ENCODE data around the gene TEN1. TPM values are rescaled to one million over a fixed set of nuclear protein-coding genes. Genes with fewer than 3 reads are reported as not detected.

The TEN1 gene
- total and polyA plus RNA-seq, 2 of the 4 experiments (the other 2 are of a cell fraction) = 14.7 to 17.9 TPM

- Histone ChIP-seq H2BK120ac (ENCODE audit: low read depth, low read length) (no peak overlapping the region), H4K5ac (ENCODE audit: low read depth, low read length) (no peak overlapping the region), H3K4ac (ENCODE audit: low read depth, low read length) (peak overlapping the region; percentile 46; the same call in 1 of the 2 replicates), H2AK9ac (replicated peaks; ENCODE audit: low read depth, low read length, poor library complexity) (no peak overlapping the region), H4K8ac (ENCODE audit: low read depth in 2 of 2, low read length in 2 of 2) (peak overlapping the region in 1 of 2 experiments; percentile 58; a peak in 1 of 4 replicates), H2BK5ac (ENCODE audit: low read depth, low read length, poor library complexity, severe bottlenecking) (no peak overlapping the region), H2AK5ac (ENCODE audit: low read depth, low read length) (peak overlapping the region; percentile 43; the same call in 1 of the 2 replicates), H3K27ac (ENCODE audit: insufficient read depth, low read length) (no peak overlapping the region), H3K56ac (ENCODE audit: extremely low read depth, insufficient read depth, low read length) (no peak overlapping the region), H2BK15ac (ENCODE audit: low read depth, low read length) (no peak overlapping the region), H3K9me3 (ENCODE audit: control insufficient read depth, insufficient read depth, low read length) (no peaks in the 10 kb centered on the region), H3K23ac (ENCODE audit: low read depth, low read length) (no peak overlapping the region), H3K36me3 (ENCODE audit: control insufficient read depth, insufficient read depth, low read length) (peaks cover 6% of the 10 kb centered on the region; the same call in 1 of the 2 replicates), H3K9me1 (ENCODE audit: insufficient read depth, low read length) (peaks cover 22% of the 10 kb centered on the region), H3K4me1 (ENCODE audit: control insufficient read depth, insufficient read depth, low read length) (peaks cover 5% of the 10 kb centered on the region; the same call in 1 of the 2 replicates), H3K79me1 (ENCODE audit: low read depth in 1 of 2, low read length in 2 of 2) (peaks cover 23 to 54% of the 10 kb centered on the region in 2 experiments), H3K27me3 (ENCODE audit: control insufficient read depth, insufficient read depth, low read length) (no peaks in the 10 kb centered on the region), H4K20me1 (ENCODE audit: insufficient read depth, low read length) (no peaks in the 10 kb centered on the region), H3K14ac (replicated peaks; ENCODE audit: low read depth, low read length) (peak overlapping the region; percentile 54; the same call in 1 of the 2 replicates), H3K4me2 (ENCODE audit: low read depth, low read length) (no peak overlapping the region), H2AFZ (replicated peaks; ENCODE audit: low read length, poor library complexity) (peak overlapping the region; percentile 32), H4K91ac (ENCODE audit: insufficient read depth, low read depth, low read length) (peak overlapping the region; percentile 46), H2BK20ac (ENCODE audit: low read depth, low read length) (no peak overlapping the region), H3K18ac (ENCODE audit: low read depth, low read length) (no peak overlapping the region), H3K4me3 (ENCODE audit: insufficient read depth, low read depth, low read length) (no peak overlapping the region), H3K9ac (ENCODE audit: low read depth, low read length) (no peak overlapping the region)
- ChIA-PET POLR2A (ENCODE audit: unreplicated experiment) (no interaction called here), CTCF (interaction anchor here (0.6 kb wide), 1 partner anchor 533 kb away, joined by 4 read pairs; no protein-coding TSS in a partner anchor)
- no peak for DNase-seq
- in situ Hi-C loops (cut with MboI; ENCODE audit: low sequenced_read_pairs) = no loop called here
- dilution Hi-C loops (cut with HindIII; ENCODE audit: low sequenced_read_pairs, unreplicated experiment) = no loop called here
- intact Hi-C loops (cut with micrococcal nuclease) = no loop called here
- ATAC-seq (ENCODE audit: low read depth) = no peak
- TF ChIP-seq ELK1 (IDR thresholded peaks at IDR 0.05; ENCODE audit: borderline replicate concordance, low read depth, low read length) (no peak), MAFK (IDR thresholded peaks at IDR 0.05; ENCODE audit: low read depth, low read length) (no peak), SMC3 (IDR thresholded peaks at IDR 0.05; ENCODE audit: low read depth, low read length) (no peak), BHLHE40 (IDR thresholded peaks at IDR 0.05; ENCODE audit: low read depth, low read length) (no peak), FOS (IDR thresholded peaks at IDR 0.05; ENCODE audit: low read depth, low read length) (no peak), RCOR1 (IDR thresholded peaks at IDR 0.05; ENCODE audit: insufficient replicate concordance, low read length) (no peak)
- WGBS, 2 experiments (ENCODE audit: extremely low coverage in 2 of 2, insufficient read length in 1 of 2) = 0% methylated on average over 1 of the region's 6 CpGs; no CpG with 5 or more reads in 1 of the 2 experiments
- BruUV-seq (replicated peaks) = no TSS peak
These were observed 4.6 kb downstream of the TEN1 start for GRCh38 chr17:75983501-75984181.
